Measurements from ENCODE around the gene PSMB2.

- TF ChIP-seq CTCF (IDR thresholded peaks at IDR 0.05; ENCODE audit: insufficient read depth, low read length, poor library complexity, severe bottlenecking) (no peak), EZH2phosphoT487 (conservative IDR thresholded peaks at IDR 0.05; ENCODE audit: low read length) (no peak)
These were observed 83.5 kb downstream of the PSMB2 start, which contains the start of gene NCDN for GRCh38 chr1:35557611-35558373.
